HepG2 (cell line): ENCODE results near the gene RPS15A. TPM values are rescaled to one million over a fixed set of nuclear protein-coding genes. Genes with fewer than 3 reads are reported as not detected.
A peak's percentile ranks its signal among the peaks of the same experiment; 100 is the strongest.

Experiments
- ATAC-seq: fragments of 200-7000 bp; cut with Tn5 transposase; 3 replicates; pipeline ENCODE4 v1.9.1; 2020; ENCODE audit warnings: mild to moderate bottlenecking, moderate library complexity
- BruUV-seq: library from RNA; stranded (reverse); fragments of 400-500 nt; replicated peaks from 2 replicates; lab custom pipeline; 2021; lab: Mats Ljungman, UMichigan
- CTCF ChIA-PET: fragments of 300-600 bp; formaldehyde crosslinking; extraction: SDS; loops from one replicate; lab custom pipeline; 2021; ENCODE audit warnings: low total read pairs, inconsistent platforms, low intra/inter-chr PET ratio; lab: Yijun Ruan, JAX
- POLR2A ChIA-PET: fragments of 350-600 bp; sonication (Branson Sonifier 250); formaldehyde crosslinking; loops from one replicate; lab custom pipeline; 2020; ENCODE audit warnings: antibody characterized with exemption, inconsistent platforms; lab: Yijun Ruan, JAX
- DNase-seq: peaks from one replicate; pipeline ENCODE4 v3.0.0-alpha.2; 2015; ENCODE audit warnings: low spot score
- FAIRE-seq: peaks from 3 replicates; lab custom pipeline; 2011; peaks lifted over from hg19 to GRCh38; lab: Jason Lieb, UNC
- H2AFZ ChIP-seq: one replicate; pipeline ENCODE4 v1.6.1; 2011; ENCODE audit warnings: low read length, inconsistent platforms
- H3K27ac ChIP-seq: fragments of 300-600 bp; 3 replicates; pipeline ENCODE4 v1.8.0; 2011; ENCODE audit warnings: mixed run types, mild to moderate bottlenecking, mixed read lengths, low read length, inconsistent platforms; ENCODE audit not compliant: insufficient read depth; ENCODE audit errors: extremely low read length
- H3K27me3 ChIP-seq, 2 experiments: fragments of 200-600 bp in 1 of 2; 2 replicates in 1 of 2; 3 replicates in 1 of 2; pipeline versions ENCODE4 v1.6.0 to v1.8.0; 2011; ENCODE audit warnings: low read length in 2 of 2, mild to moderate bottlenecking in 2 of 2, moderate library complexity in 2 of 2, inconsistent platforms in 1 of 2; ENCODE audit not compliant: insufficient read depth in 2 of 2, control insufficient read depth in 1 of 2
- H3K36me3 ChIP-seq, 2 experiments: fragments of 200-600 bp in 1 of 2; replicated peaks in 1 of 2; 2 replicates in 1 of 2; 3 replicates in 1 of 2; pipeline versions ENCODE4 v1.5.1 to v1.8.0; 2011; ENCODE audit warnings: low read length in 2 of 2, inconsistent platforms in 1 of 2; ENCODE audit not compliant: insufficient read depth in 2 of 2, control insufficient read depth in 1 of 2
- H3K4me1 ChIP-seq: 2 replicates; pipeline ENCODE4 v1.5.1; 2012; ENCODE audit warnings: low read length, inconsistent platforms; ENCODE audit not compliant: insufficient read depth
- H3K4me2 ChIP-seq: 2 replicates; pipeline ENCODE4 v1.6.0; 2011; ENCODE audit warnings: low read depth, low read length, inconsistent platforms
- H3K4me3 ChIP-seq, 3 experiments: fragments of 200-600 bp in 1 of 3; sonication (generic), shearing (Covaris generic) in 1 of 3; replicated peaks in 1 of 3; 2 replicates each; pipeline ENCODE4 v1.5.1; 2011 to 2016; ENCODE audit warnings: low read length in 3 of 3, inconsistent platforms in 2 of 3, low read depth in 2 of 3, mild to moderate bottlenecking in 2 of 3, control low read depth in 1 of 3, mixed read lengths in 1 of 3; ENCODE audit not compliant: insufficient read depth in 1 of 3
- H3K79me2 ChIP-seq: one replicate; pipeline ENCODE4 v1.6.1; 2011; ENCODE audit warnings: low read length, inconsistent platforms; ENCODE audit not compliant: insufficient read depth
- H3K9ac ChIP-seq: 2 replicates; pipeline ENCODE4 v1.6.0; 2011; ENCODE audit warnings: mild to moderate bottlenecking, low read depth, low read length, inconsistent platforms; ENCODE audit not compliant: insufficient read depth
- H3K9me3 ChIP-seq: 2 replicates; pipeline ENCODE4 v1.5.1; 2012; ENCODE audit warnings: mild to moderate bottlenecking, low read length
- H4K20me1 ChIP-seq: 2 replicates; pipeline ENCODE4 v1.6.0; 2011; ENCODE audit warnings: inconsistent platforms, mild to moderate bottlenecking, low read length, moderate library complexity; ENCODE audit not compliant: insufficient read depth
- IKZF4 ChIP-seq: sonication (generic); formaldehyde crosslinking; IDR thresholded peaks from 2 replicates; pipeline ENCODE4 v1.5.1; 2020; ENCODE audit warnings: borderline replicate concordance, mild to moderate bottlenecking, low read depth, missing genetic modification reagents; ENCODE audit errors: not compliant biosample characterization
- NCOA5 ChIP-seq: sonication (generic); formaldehyde crosslinking; IDR thresholded peaks from 2 replicates; pipeline ENCODE4 v1.4.0; 2020; ENCODE audit warnings: missing genetic modification reagents
- RBM22 ChIP-seq: fragments of 200-400 bp; formaldehyde crosslinking; optimal IDR thresholded peaks from 2 replicates; pipeline ENCODE3; 2017; ENCODE audit warnings: mild to moderate bottlenecking, low read length, moderate library complexity
- SALL2 ChIP-seq: sonication (generic); formaldehyde crosslinking; IDR thresholded peaks from 2 replicates; pipeline ENCODE4 v1.8.1; 2023; ENCODE audit warnings: mild to moderate bottlenecking, missing genetic modification reagents, inconsistent platforms
- SIN3A ChIP-seq: IDR thresholded peaks from 2 replicates; pipeline ENCODE4 v1.6.1; 2011; ENCODE audit warnings: low read depth, mild to moderate bottlenecking, control low read depth, low read length, borderline replicate concordance
- SIX4 ChIP-seq: sonication (generic); formaldehyde crosslinking; IDR thresholded peaks from 2 replicates; pipeline ENCODE4 v1.4.0; 2020; ENCODE audit warnings: missing genetic modification reagents
- ZBTB1 ChIP-seq: sonication (generic); formaldehyde crosslinking; IDR thresholded peaks from 2 replicates; pipeline ENCODE4 v1.4.0; 2020; ENCODE audit warnings: missing genetic modification reagents, borderline replicate concordance
- ZBTB34 ChIP-seq: sonication (generic); formaldehyde crosslinking; IDR thresholded peaks from 2 replicates; pipeline ENCODE4 v1.8.0; 2022; ENCODE audit warnings: mild to moderate bottlenecking, missing genetic modification reagents
- ZNF576 ChIP-seq: sonication (generic); formaldehyde crosslinking; IDR thresholded peaks from 2 replicates; pipeline ENCODE4 v1.4.0; 2020; ENCODE audit warnings: mild to moderate bottlenecking, missing genetic modification reagents
- ZNF776 ChIP-seq: sonication (generic); formaldehyde crosslinking; IDR thresholded peaks from 2 replicates; pipeline ENCODE4 v1.4.0; 2020; ENCODE audit warnings: mild to moderate bottlenecking, missing genetic modification reagents
- WGBS: methylation state at CpG from one replicate; pipeline ENCODE4 v1.1.6; 2017; ENCODE audit warnings: low lambda C conversion rate; 5-methylcytosine and 5-hydroxymethylcytosine counted together
- in situ Hi-C: cut with HindIII; loops from 2 replicates; pipeline ENCODE4 v1.10.0; 2017; ENCODE audit warnings: low pct_unique_long_range_greater_than_20kb; ENCODE audit not compliant: extremely low pct_ligation_motif_present
- intact Hi-C: fragments of 100-400 bp; cut with micrococcal nuclease; formaldehyde crosslinking; loops from one replicate; pipeline ENCODE4 v1.10.0; 2022; ENCODE audit not compliant: unreplicated experiment
- polyA plus RNA-seq, 8 experiments: library from polyadenylated mRNA; depleted of rRNA in 3 of 8; stranded (reverse) in 7 of 8; unstranded in 1 of 8; fragments of >200 nt; fragmentation: Illumina TruSeq in 4 of 8; extraction: Trizol in 4 of 8; gene quantifications; 2 replicates each; pipeline versions ENCODE4 v1.2.1 to v1.2.3, GENCODE V29; 2011 to 2016; ENCODE audit warnings: low read depth in 4 of 8, missing spikeins in 1 of 8, mixed read lengths in 1 of 8; ENCODE audit not compliant: insufficient read depth in 1 of 8
- total RNA-seq, 5 experiments: library from RNA; depleted of rRNA; stranded (reverse); fragments of >200 nt; fragmentation: Illumina TruSeq; extraction: Trizol; gene quantifications; 2 replicates each; pipeline ENCODE4 v1.2.3, GENCODE V29; 2016; ENCODE audit warnings: low read depth in 1 of 5
- TF ChIP-seq, protein P1 (sequence below): sonication (generic); formaldehyde crosslinking; IDR thresholded peaks from 2 replicates; pipeline ENCODE4 v1.4.0; 2020; ENCODE audit warnings: mild to moderate bottlenecking, missing genetic modification reagents, borderline replicate concordance

Gene RPS15A
- total and polyA plus RNA-seq, 2 of the 13 experiments (the other 11 are each of a cell fraction or from before 2014, with no cell fraction given) = 5,489 to 9,457 TPM

GRCh38 chr16:18788828-18789514 is 1.2 kb downstream of the RPS15A start (continued):
- peak; percentile 41; the same call in 1 of the 2 replicates for TF ChIP-seq ZNF776 (CRISPR knock-in tag)
- peak; percentile 54; the same call in 1 of the 2 replicates for TF ChIP-seq SIN3A
- TF ChIP-seq, all 625 proteins: peak for 60

DNA sequence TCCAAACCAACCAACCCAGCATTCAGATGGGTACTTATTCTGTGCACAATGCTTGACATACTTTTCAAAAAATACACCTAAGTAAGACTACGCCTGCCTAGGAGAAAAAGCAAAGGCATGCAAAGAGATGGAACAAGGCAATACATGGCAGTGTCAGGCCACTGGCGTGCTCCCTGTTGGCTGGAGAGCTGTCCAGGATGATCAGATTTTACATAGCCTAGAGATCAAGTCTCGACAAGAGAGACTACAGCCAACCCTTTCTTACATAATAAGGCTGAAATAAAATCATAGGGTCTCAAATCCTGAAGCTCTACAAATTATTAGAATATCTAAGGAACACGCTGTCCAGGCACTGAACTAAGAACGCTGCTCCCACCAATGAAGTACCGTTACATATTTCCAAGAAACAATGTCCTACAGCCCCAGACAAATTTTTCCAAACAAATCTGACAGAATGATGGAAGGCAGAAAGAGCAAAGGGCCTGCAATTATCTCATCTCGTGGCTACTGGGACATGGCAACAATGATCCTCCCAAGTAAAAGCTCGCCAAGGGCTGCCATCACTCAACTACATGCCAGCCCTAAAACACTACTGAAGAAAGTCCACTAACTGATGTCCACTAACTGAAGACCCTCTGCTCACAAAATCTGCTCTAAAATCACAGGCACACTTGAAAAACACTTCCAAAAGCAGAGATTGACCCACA is 5.1 kb downstream of the RPS15A start:
- peak overlapping the region; percentile 97 for H3K4me2 ChIP-seq
- peak overlapping the region; percentile 14; the same call in 1 of the 2 replicates for H3K9ac ChIP-seq
- CTCF ChIA-PET = no interaction called here
- H4K20me1 ChIP-seq = peaks cover 74% of the 10 kb centered on the region
- no peak for FAIRE-seq
- H3K27ac ChIP-seq = no peak overlapping the region
- no peaks in the 10 kb centered on the region for H3K9me3 ChIP-seq
- ATAC-seq = no peak
- DNase-seq = no peak
- intact Hi-C loops = no loop called here
- H3K4me1 ChIP-seq = peaks cover 54% of the 10 kb centered on the region
- H3K27me3 ChIP-seq = peaks cover 0 to 7% of the 10 kb centered on the region in 2 experiments; a peak in 1 of 5 replicates
- no TSS peak for BruUV-seq
- in situ Hi-C loops = no loop called here
- H3K4me3 ChIP-seq = peak overlapping the region in 1 of 3 experiments; percentile 20; a peak in 1 of 6 replicates
- 87% methylated on average over 8 of the region's 8 CpGs for WGBS
- H3K79me2 ChIP-seq = peaks cover 71% of the 10 kb centered on the region
- H2AFZ ChIP-seq = no peak overlapping the region
- POLR2A ChIA-PET = interaction anchor here (1.4 to 8.7 kb wide), 2 partner anchors 9 to 17 kb away, joined by 3 to 545 read pairs; partner anchors contain the start of gene ARL6IP1
- H3K36me3 ChIP-seq = peaks cover 45 to 72% of the 10 kb centered on the region in 2 experiments
- TF ChIP-seq, protein P1, sequence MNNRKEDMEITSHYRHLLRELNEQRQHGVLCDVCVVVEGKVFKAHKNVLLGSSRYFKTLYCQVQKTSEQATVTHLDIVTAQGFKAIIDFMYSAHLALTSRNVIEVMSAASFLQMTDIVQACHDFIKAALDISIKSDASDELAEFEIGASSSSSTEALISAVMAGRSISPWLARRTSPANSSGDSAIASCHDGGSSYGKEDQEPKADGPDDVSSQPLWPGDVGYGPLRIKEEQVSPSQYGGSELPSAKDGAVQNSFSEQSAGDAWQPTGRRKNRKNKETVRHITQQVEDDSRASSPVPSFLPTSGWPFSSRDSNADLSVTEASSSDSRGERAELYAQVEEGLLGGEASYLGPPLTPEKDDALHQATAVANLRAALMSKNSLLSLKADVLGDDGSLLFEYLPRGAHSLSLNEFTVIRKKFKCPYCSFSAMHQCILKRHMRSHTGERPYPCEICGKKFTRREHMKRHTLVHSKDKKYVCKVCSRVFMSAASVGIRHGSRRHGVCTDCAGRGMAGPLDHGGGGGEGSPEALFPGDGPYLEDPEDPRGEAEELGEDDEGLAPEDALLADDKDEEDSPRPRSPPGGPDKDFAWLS (CRISPR knock-in tag) = 0 out of 2 replicates have a peak, but pooled peaks have one; percentile 5
- no peak for TF ChIP-seq ZNF576
- no peak for TF ChIP-seq ZBTB1 (CRISPR knock-in tag)
- TF ChIP-seq RBM22 = peak; percentile 92
- no peak for TF ChIP-seq SIX4 (CRISPR knock-in tag)
- TF ChIP-seq NCOA5 (CRISPR knock-in tag) = no peak
- no peak for TF ChIP-seq IKZF4 (CRISPR knock-in tag)
- TF ChIP-seq ZBTB34 (CRISPR knock-in tag) = no peak
- TF ChIP-seq SALL2 (CRISPR knock-in tag) = no peak
